NCI-H69 (cell line): ENCODE measurements around the gene NDUFB10.

Source experiments
- DNase-seq: peaks from one replicate; lab custom pipeline; 2025; lab: John Stamatoyannopoulos, UW

The NDUFB10 gene

DNA sequence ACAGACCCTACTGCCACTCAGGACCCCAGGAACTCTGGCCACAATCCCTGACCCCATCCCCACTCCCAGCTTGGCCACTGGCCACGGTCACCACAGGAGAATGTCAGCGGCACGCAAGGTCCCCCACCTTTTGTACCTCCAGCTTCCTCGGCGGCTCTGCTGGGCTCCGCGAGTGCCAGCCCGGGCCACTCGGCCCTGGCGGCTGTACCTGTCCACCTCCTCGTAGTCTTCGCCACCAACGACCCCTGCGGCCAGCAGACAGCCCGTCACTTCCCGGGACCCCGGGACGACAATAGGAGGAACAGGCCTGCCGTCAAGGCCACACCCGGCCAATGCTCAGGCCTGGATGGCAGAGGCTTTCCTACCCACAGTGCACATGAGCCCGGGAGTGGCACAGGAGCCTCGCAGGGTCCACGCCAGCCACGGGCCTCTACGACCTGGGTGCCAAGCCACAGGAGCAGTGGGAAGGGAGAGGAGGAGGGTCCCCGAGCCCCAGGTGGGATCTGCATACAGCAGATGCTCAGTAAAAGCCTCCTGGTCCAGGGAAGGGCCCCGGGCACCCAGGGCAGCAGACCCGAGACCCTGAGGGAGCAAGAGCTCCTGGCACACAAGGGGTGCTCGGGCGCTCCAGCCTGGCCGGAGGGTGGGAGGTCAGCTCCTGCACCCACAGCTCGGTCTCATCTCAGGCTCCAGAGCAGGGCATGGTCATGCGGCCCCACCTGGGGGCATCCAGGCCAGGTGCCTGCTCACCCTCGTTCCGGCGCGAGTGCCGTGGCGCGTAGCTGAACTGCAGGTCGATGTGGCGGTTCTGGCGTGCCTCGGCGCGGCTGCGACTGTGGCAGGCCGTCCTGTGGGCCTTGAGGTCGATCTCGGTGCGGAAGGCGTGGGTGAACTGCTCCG is 42.4 kb downstream of the NDUFB10 start:
- DNase-seq: no peak

DNA sequence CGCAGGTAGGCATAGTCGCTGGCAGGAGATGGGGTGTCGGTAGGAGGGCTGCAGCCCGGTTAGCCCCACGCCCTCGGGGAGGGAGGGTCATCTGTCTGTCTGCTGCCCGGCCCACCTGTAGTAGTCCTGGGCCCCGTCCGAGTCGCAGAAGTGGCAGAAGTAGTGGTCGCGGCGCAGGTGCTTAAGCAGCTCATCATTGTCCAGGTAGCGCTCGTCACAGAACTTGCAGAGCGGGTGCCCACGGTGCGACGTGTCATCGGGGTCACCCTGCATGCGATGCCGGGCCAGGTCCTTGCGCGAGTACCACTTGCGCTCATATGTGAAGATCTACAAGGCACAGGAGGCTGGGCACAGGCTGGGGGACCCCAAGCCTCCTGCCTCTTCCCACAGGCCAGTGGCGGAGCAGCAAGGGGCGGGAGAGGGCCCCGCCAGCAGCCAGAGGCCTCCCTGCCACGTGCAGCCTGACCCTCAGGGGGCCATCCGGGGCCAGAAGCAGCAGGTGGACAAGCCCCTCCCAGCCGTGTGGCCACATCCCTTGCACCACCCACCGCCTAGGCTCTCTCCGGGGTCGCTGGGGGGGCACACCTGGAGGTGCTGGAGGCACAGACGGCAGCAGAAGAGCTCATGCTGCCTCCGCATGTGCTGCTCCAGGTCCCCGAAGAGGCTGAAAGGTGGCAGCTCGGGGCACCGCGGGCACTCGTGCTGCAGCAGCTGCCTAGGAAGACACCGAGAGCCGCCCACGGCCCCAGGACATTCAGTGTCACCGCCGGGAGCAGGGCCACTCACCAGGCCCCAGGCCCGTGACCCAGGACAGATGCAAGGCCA is 43.3 kb downstream of the NDUFB10 start:
- DNase-seq: no peak

DNA sequence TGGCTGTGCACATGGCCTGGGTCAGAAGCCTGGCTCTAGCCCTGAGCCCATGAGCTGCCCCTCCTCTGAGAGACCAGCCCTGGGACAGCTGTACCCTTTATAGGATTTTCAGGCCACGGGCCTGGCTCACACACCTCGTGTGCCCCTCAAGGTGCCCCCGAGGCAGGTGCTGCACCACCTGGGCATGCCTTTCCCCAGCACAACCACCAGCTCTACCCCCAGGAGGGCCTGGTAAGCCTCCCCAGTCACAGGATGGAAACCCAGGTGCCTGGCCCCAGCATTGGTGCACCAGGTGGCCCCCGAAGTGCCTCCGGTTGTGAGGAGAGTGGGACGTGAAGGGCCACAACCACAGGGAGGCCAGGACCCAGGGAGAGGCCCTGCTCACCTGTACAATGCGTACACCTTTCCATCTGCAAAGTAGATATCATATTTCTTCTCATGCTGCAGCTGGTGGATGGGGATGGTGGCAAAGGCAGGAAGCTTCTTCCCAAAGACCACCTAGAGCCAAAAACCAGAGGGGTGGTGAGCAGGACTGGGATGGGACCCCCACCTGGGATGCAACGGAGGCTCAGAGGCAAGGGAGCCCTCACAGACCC is 44.0 kb downstream of the NDUFB10 start:
- DNase-seq: no peak

DNA sequence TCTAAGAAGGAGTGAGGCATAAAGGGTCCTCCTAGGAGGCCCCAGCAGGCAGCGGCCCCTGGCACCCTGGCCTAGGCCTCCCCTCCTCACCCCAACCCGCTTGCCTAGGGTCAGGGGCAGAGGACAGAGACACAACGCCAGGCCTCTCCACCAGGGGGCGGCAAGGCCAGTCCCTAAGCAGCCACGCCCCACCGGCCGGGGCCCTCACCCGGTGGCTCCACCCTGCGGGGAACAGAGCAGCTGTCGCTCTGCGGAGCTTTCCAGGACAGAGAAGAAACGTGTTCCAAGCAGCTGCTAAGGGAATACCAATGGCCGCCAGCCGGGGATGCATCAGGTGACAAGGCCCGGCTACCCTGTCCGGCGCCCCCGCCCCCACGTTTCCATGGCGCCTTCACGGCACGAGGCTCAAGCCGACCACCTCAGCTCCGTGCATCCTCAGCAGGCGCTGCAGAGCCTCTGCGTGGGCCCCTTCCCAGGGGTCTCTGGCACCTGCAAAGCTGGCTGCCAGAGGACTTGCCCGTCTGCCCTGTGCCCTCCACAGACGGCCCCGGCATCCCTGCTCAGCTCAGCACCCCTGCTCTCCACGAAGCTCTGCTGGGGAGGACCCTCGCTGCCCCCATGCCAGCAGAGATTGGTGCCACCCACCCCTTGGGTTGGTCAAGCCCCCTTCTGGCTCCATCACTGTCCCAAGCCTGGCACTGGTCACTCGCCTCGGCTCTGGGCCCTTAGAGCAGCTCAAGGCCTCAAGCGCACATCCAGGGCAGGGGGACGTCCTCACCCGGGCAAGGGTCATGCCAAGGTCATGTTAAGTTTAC is 44.7 kb downstream of the NDUFB10 start:
- peak; percentile 97 for DNase-seq

DNA sequence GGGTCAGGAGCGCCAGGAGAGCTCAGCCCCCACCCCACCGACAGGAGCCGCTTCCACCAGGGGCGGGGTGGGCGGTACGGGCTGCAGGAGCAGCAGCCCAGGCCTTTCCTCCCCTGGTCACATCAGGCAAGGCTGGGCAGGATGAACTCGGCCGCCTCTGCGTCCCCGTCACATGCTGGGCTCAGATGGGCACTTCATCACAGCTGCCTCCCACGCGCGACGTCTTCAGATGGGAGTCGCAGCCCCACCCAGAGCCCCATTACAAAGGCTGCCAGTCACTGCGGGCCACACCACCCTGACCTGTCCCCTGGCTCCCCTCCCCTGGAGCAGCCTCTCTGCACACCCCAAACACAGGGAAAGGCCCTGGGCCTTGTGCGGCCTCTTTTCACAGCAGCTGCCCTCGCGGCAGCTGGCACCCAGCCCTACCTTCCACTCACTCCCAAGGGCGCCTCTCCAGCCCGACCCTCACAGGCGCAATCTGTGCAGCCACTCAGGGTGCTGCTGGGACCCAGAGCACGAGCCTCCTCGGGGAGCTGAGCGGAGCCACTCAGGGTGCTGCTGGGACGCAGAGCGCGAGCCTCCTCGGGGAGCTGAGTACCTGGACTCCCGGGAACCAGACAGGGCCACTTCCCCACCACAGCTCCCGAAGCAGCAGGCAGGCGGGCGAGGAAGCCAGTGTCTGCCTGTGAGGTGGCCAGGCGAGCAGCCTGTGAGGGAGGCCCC is 45.6 kb downstream of the NDUFB10 start:
- DNase-seq: no peak

DNA sequence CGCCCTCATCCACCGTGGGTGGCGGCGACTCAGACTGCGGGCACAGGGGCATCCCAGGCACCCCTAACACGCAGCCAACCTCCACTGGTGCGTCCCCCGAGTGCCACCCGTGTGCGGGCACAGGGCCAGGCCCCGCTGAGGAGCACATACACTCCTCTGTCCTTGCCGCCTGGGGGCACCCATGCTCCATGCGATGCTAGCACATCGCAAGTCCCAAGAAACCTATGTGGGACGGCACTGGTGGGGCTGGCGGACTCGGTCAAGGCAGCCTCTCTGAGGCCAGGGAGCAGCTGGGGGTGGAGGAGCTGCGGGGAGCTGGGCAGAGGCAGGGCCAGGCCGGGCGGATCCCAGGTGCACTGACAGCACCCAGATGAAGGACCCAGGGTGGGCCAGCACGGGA is 46.3 kb downstream of the NDUFB10 start:
- DNase-seq: no peak

DNA sequence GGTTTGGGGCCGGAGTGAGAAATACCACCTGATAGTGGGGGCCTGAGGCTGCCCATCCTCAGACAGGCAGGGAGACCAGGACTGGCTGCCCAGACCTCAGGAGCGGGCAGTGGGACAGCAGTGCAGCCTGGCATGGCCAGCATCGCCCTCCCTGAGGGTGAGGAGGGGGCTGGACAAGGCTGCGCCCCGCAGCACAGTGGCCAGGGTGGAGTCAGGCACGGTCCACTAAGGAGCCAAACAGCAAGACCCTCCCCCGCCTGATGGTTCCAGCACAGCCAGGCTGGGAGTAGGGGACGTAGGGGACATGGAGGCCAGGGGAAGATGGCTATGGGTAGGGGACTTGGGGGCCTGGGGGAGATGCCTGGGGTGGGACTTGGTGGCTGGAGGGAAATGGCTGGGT is 47.0 kb downstream of the NDUFB10 start:
- DNase-seq: no peak

DNA sequence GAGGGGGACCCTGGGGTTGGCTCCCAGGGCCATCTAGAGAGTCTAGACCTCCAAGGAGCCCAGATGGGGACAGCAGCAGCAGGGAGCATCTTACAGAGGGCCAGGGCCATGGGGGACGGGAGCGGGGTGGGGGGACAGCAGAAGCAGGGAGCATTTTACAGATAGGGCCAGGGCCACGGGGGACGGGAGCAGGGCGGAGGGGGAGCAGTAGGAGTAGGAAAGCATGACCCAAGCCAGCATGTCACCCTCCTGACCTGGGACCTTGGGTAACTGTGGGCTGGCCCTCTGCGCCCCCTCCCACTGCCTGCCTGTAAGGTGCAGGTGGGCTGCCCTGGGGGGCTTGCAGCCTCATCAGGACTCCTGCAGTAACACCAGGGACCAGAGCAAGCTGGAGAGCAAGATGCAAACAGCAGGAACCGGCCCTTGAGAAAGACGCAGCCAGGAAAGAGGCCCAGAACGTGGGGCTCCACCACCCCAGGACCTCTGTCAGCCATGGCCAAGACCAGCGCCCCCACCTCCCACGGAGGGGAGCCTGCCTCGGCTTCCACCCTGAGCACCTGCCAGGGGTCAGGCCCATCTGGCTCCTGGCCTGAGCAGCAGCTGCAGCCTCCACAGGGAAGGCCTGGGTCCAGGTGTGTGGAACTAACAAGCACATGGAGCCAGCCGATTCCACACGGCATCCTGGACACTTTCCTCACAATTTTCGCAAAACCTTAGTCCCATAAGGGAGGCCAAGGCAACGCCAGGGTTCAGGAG is 47.9 kb downstream of the NDUFB10 start:
- DNase-seq: no peak

DNA sequence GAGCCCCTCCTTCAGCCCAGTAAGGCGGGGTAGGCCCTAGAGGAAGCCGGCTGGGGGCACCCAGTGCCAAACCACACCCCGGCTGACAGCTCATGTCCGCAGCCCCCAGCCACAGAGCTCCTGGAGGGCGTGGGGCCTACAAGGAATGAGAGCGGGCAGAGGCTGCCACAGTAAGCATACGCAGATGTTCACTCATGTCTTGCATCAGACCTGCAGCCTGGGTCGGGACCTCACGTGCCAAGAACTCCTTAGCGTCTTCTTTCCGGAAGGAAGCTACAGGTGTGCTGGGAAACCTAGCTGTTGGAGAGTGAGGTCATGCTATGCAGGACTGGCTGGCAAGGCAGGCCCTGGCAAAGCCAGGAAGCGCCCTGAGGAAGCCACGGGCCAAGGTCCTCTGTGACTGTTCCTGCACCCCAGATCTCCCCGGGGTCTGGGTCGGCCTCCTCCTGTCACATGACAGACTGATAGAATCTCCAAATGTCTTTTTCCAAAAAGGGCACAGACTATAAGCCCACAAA is 48.7 kb downstream of the NDUFB10 start:
- no peak for DNase-seq

DNA sequence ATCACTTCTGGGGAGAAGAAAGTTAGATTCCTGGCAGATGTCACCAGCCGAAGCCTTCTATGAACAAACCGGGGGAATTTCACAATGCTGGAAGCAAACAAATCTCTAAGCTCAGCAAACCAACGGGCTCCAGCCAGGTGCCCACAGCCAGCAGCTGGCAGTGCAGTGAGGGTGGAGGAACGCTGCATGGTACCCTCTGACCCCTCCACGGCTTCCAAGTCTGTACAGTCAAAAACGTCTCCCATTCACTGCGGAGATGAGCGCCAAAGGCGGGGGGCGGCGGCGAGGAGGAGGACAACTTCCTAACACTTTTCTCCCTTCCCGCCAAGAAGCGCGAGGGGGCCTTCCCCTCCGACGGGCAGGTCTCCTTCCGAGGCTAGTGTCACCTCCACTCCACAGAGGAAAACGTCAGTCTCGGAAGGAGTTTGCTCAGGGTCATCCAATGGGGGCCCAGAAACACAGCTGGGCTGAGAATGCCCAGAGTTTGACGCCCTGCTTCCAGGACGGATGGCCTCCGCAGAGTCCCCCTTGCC is 49.4 kb downstream of the NDUFB10 start:
- peak; percentile 57 for DNase-seq

DNA sequence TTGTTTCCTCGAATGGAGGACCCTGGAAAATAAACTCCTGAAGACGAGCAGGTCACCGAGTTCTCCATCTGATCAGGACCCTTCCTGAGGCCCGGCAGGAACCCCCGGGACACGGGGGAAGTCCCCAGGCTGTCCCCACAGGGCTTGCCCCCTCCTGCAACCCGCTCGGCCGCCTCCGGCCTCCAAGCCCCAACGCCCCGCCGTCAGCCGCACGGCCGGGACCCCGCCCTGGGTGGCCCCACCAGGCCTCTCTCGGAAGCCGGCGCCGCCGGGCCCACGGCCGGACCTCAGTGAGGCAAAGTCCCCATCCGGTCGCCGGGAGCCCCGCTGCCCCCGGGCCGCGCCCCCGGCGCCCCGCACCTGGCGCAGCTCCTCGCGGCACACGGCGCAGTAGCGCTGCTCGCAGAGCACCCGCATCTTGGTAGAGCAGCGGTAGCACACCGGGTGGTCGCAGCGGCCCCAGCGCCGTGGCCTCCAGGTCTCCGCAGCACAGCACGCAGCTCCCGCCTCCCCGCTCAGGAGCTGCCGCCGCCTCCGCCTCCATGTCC is 49.9 kb downstream of the NDUFB10 start:
- DNase-seq: peak; percentile 66

DNA sequence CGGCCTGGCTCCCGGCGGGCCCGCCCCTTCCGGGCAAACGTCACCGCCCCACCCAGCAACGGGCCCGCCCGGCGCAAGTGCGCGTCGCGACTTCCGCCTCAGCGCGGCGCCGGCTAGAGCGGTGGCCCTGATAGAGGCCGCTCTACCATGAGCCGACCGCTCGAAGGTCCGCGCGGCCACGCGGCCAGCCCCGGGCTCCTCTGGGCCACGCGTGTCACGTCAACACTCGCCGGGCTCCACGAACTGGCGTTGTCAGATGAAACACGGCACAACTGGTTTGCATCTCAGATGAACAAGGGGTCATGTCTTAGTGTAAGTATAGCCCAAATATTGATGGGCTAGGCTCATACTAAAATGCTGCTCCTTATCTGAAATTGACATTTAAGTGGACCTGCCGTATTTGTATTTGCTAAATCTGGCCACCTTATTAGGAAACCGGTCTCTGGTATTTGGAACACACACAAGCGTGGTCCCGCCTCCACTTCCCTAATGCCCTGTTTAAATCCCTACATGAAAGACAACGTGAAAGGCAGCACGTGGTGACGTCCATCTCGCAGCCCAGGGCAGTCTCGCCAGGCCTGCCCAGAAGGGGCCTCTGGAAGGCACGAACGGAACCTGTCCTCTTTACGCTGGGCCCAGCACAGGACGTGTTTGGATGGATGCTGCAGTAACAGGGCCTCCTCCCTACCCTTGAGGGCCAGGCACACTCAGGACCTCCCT is 50.6 kb downstream of the NDUFB10 start, which contains the start of gene ZNF598:
Gene ZNF598, minus strand, starts transcription at position 31 of the 720 bp plus-strand sequence.
- DNase-seq: peak; percentile 97
